Inferior parietal cortex (tissue), 1 donor: ENCODE measurements around the gene RHBDF1.
"Not testable (repeated sequence)": the region's sequence is repeated elsewhere in the genome, so short reads cannot be mapped to it uniquely, and the experiment has no call there.

Source experiments
- DNase-seq: peaks from one replicate; pipeline ENCODE4 v3.0.0-alpha.2; 2016; ENCODE audit errors: extremely low spot score

The RHBDF1 gene

DNA sequence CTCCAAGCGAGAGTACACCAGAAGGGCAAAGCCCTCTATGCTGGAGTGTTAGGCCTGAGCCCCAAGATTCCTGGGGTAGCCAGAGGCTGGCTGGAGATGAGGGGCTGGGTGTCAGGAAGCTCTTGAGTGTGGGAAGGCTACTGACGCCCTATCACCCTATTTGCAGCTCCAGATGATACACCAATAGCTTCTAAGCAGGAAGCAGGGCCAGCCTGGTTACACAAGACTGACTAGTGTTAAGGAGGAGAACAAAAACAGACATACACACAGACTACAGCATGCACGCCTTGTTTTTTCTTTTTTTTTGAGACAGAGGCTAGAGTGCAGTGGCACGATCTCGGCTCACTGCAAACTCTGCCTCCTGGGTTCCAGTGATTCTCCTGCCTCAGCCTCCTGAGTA, 34.9 kb downstream of the RHBDF1 start:
- DNase-seq = no peak

DNA sequence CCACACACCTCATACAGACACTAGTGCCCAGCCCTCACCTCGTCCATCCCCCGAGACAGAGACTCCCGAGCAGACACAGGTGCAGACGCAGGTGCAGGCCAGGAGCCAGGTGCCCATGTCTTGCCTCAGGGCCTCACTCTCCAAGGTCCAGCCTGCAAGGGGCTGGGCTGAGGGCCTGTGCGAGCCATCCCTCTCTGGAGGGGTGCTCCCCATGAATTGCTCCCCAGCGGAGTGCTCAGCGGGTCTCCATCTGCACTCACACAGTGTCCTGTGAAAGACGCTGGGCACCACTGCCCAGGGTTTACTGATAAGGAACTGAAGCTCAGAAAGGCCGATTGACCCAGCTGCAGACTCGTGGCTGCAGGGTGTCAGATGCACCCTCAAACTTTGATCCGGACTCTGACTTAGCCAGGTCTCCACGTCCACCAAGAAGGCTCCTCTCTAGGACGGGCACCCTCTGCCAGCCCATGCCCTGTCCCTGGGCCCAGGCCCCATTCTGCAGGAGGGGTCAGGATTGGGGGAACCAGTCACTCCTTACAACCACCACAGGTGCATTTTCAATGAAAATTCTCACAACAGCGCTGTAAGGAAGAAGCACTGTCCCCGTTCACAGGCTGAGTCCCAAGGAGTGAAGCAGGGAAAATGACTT, 36.0 kb downstream of the RHBDF1 start:
- DNase-seq = no peak

DNA sequence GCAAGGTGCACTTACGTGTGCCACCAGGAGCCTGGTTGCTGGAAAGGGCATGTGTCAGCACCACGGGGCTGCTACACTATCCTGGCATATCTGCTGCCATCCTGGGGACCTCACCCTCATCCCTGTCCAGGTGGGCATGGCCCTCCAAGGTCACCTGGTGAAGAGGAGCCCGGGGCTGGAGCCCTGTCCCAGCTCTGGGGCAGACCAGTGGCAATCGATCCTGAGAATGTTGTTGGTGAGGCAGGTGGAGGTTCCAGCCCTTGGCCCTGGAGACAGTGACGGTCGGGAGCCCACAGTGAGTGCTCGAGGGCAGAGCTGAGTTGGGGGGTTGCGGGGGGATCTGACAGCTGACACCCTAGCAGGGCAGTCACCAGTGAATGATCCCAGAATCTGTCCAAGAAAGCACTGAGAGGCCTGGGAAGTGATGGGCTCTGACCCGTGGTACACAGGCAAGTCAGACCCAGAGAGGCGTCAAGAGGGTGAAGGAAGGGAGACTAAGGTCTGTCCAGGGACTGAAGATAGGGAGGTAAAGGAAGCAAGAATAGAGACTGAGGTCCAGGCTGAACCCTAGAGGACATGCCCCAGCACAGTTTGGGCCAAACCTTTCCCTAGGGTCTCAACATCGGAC, 36.6 kb downstream of the RHBDF1 start:
- no peak for DNase-seq

DNA sequence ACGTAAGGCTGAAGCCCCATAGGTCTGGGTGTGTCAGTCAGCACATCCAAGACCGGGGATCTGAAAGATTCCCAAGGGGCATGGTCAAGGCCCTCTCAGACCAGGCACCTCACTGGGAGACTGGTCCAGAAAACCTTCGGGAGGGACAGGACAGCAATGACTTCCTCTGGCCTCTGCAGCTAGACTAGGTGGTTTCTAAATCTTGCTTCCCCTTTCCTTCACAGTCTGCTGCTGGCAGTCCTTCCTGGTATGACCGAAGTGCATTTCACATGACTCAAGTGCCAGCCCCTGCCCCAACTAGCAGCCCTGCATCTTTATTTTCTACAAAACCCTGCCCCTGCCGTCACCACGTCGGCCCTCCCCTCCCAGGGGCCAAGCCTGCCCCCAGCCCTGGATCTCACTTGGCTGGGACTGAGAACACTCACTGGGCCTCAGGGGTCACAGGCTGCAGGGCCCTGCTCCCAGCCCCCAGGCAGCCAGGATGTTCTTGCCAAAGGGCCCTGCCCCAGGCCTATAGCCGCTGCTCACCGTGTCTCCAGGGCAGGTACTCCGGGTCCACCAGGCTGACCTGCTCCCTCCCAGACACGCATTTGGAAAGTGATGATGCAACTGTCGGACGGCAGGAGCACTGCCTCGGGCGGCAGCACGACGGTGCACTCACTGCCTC, 37.3 kb downstream of the RHBDF1 start:
- DNase-seq = no peak

DNA sequence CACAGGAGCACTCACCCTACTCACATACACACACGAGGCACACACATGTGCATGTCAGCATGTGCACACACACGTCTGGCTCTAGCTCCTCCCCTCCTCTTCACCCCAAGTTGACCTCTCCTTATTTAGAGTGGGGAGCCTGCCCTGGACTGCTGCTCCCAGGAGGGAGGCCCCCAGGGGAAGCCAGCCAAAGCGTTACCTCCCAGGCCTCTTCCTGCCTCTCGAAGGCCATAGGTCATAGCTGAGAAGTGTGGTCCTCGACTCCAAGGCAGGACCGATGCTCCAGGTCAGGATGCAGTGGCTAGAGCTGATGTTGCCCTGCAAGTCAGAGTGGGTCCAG, 37.8 kb downstream of the RHBDF1 start:
- no peak for DNase-seq

DNA sequence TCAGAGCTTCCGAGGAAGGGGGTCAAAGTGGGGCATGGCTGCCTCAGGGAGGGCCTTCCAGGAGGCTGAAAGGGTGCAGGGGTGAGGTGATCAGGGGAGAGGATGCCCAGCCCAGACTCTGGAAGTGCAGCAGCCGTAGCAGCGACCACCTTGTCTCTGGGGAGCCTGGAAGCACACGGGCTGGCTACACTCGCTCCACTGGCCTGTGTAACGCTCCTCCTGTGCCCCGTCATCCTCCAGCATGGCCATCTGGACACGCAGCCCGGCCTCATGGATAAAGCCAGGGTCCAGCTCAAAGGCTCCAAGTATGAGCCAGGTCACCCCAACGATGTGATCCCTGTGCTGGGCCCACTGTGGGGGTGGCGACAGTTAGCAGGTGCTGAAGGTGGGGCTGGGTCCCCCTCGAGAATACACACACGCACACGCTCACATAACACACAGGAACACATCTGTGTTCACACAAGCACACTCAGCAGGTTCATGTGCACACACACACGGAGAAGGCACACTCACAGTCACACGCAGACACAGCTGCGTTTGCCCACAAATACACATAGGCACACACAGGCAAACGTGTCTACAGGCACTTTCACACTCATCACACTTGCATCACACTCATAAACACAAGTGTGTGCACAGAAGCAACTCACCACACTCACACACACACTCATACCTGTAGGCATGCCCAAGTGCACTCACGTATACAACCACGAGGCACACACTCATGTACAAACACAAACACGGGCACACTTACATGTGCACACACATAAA, 38.4 kb downstream of the RHBDF1 start:
- no peak for DNase-seq

GRCh38 chr16:33154-33876, 39.1 kb downstream of the RHBDF1 start:
- not testable (repeated sequence) for DNase-seq

- not testable (repeated sequence) for DNase-seq
Measured at GRCh38 chr16:30627-31026, 41.8 kb downstream of the RHBDF1 start.

- not testable (repeated sequence) for DNase-seq
Measured at GRCh38 chr16:25926-26348, 46.5 kb downstream of the RHBDF1 start.

GRCh38 chr16:24151-24550, 48.3 kb downstream of the RHBDF1 start:
- DNase-seq = not testable (repeated sequence)

DNA sequence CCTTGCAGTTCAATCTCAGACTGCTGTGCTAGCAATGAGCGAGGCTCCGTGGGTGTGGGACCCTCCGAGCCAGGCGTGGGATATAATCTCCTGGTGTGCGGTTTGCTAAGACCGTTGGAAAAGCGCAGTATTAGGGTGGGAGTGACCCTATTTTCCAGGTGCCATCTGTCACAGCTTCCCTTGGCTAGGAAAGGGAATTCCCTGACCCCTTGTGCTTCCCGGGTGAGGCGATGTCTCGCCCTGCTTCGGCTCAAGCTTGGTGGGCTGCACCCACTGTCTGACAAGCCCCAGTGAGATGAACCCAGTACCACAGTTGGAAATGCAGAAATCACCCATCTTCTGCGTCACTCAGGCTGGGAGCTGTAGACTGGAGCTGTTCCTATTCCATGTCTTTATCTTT, 51.5 kb downstream of the RHBDF1 start:
- DNase-seq = not testable (repeated sequence)

GRCh38 chr16:17062-17765, 55.2 kb downstream of the RHBDF1 start:
- DNase-seq = not testable (repeated sequence)

DNA sequence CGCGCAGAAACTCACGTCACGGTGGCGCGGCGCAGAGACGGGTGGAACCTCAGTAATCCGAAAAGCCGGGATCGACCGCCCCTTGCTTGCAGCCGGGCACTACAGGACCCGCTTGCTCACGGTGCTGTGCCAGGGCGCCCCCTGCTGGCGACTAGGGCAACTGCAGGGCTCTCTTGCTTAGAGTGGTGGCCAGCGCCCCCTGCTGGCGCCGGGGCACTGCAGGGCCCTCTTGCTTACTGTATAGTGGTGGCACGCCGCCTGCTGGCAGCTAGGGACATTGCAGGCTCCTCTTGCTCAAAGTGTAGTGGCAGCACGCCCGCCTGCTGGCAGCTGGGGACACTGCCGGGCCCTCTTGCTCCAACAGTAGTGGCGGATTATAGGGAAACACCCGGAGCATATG, 61.7 kb downstream of the RHBDF1 start:
- not testable (repeated sequence) for DNase-seq

DNA sequence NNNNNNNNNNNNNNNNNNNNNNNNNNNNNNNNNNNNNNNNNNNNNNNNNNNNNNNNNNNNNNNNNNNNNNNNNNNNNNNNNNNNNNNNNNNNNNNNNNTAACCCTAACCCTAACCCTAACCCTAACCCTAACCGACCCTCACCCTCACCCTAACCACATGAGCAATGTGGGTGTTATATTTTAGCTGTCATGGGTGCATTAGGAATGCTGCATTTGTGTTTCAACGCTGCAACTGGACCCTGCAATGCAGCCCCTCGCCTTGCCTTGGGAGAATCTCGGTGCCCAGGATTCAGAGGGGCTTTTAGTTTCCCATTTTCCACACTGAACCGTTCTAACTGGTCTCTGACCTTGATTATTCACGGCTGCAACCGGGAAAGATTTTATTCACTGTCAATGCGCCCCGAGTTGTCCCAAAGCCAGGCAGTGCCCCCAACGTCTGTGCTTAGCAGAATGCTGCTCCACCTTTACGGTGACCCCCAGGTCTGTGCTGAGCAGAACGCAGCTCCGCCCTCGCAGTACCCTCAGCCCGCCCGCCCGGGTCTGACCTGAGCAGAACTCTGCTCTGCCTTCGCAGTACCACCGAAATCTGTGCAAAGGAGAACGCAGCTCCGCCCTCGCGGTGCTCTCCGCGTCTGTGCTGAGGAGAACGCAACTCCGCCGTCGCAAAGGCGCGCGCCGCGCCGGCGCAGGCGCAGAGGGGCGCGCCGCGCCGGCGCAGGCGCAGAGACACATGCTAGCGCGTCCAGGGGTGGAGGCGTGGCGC, 62.3 kb downstream of the RHBDF1 start:
- DNase-seq = no peak
